DMS79 (cell line): Measurements from ENCODE around the gene CETN3.

ENCODE experiments used
- DNase-seq: peaks from one replicate; lab custom pipeline; 2025; lab: John Stamatoyannopoulos, UW

Gene CETN3

DNA sequence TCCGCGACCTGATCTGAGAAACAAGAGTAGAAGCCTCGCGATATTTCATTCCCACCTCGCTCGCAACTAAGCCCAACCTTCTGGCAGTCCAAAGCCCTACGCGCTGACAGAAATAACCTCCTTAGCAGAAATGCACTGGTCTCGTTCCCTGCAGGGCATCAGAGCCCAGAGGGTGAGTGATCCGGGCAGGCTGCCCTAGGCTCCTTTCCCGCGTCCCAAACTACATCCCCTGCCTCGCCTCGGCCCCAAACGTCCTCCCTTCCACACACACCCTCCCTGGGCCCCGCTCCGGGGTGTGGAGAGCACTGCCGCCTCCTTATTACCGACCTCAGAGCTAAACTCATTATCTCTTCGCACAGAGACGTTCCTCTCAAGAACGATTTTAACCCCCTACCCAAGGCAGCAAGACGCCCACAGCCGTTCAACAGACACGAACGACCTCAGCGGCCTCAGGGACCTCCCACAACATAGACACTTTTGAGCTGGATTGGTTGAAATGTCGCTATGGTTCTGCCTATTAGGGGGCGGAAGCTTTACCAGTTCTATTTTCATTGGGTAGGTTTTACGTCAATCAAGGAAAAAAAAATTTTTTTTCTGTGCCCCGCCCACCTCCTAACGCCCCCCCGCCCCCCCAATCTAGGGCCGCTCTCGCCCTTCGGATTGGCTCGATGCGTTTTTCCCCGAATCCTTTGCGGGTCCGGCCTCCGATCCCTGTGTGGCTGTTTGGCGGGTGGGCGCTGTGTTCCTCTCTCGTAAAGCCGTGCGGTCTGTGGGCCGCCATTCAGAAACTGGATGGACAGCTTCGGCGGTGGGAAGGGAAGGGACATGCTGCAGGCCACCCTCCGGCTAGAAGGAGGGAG, at the start of gene CETN3:
Gene CETN3, minus strand, starts transcription at position 439 of the 860 bp plus-strand sequence. Its CDS starts 95 bp downstream, at position 344.
- peak; percentile 91 for DNase-seq

DNA sequence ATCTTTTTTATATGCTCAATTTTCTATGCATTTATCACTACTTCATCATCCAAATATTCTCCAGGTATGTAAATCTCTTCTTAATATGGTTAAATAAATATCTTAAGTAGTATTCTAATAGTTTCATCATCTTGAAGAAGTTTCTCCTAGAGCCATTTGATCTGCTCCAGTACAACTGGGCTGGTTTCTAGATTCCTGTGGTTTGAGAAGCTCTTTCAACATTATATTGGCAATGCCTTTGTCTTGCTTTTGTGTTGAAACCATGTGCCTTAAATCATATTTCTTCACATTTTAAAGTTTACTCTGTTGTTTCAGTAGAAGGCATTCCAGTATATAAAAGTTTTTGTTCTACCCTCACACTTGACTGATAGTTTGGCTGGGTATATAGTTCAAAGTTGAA, 37.4 kb upstream of the CETN3 start:
- no peak for DNase-seq

GRCh38 chr5:90440644-90441043, 31.1 kb upstream of the CETN3 start:
- no peak for DNase-seq

- DNase-seq, result peak; percentile 38
Measured at GRCh38 chr5:90438100-90438499, 28.5 kb upstream of the CETN3 start.

DNA sequence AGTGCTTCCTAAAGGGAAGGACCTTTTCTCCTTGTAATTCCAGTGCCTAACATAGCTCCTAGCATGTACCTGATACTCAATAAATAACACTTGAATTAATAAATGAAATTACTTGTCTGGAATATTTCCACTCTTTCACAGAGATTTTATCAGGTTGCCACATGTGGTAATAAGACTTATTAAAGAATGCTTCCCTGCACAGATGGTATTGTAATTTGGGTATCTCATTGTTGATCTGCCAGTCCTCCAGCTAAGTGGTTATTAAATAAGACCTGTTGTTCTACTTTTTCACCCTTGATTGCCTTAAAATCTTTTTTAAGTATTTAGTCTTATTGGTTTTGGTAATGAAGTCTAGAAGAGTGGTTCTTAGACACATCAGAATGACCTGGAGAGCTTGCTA, 28.1 kb upstream of the CETN3 start:
- DNase-seq, result peak; percentile 82

- DNase-seq, result peak; percentile 0
Measured at GRCh38 chr5:90434116-90434714, 24.7 kb upstream of the CETN3 start.

DNA sequence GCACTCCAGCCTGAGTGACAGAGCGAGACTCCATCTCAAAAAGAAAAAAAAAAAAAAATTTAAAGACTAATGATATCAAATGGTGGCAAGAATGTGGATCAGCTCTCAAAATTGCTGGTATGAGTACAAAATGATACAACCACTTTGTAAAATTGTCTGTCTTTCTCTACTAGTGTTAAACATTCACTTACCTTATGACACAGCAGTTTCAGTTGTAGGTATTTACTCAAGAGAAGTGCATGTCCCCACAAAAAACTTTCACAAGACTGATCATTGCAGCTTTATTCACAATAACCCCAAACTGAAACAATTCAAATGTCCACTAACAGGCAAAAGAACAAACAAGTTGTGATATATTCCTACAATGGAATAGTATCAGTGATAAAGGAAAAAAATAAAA, 14.7 kb upstream of the CETN3 start:
- DNase-seq, result no peak

- DNase-seq, result no peak
Measured at GRCh38 chr5:90421136-90421535, 11.6 kb upstream of the CETN3 start.

GRCh38 chr5:90418214-90418613, 8.7 kb upstream of the CETN3 start:
- DNase-seq, result no peak

DNA sequence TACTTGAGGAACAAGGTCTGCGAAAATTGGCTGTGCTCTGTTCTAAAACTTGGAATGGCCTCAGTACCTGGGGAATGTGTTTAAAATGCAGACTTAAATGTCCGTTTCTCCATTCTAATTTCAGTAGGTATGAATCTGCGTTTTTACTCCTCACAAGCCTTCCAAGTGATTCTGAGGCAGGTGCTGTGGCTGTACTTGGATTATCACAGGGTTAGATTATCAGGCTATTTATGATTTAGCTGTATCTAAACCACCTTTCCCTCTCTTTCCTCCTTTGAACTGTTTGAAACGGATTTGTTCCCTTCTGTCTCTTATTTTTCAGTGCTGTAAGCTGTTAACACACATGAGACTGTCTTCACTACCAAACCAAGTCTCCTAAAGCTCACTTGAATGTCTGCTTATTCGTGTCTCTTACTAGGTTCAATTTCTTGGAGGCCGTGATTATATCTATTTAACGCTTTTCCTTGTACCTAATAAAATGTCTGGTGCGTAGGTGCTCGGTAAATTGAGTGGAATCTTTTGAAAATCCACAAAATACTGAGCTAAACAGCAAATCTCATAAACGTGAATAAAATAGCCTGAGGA, 714 bp upstream of the CETN3 start:
- no peak for DNase-seq

DNA sequence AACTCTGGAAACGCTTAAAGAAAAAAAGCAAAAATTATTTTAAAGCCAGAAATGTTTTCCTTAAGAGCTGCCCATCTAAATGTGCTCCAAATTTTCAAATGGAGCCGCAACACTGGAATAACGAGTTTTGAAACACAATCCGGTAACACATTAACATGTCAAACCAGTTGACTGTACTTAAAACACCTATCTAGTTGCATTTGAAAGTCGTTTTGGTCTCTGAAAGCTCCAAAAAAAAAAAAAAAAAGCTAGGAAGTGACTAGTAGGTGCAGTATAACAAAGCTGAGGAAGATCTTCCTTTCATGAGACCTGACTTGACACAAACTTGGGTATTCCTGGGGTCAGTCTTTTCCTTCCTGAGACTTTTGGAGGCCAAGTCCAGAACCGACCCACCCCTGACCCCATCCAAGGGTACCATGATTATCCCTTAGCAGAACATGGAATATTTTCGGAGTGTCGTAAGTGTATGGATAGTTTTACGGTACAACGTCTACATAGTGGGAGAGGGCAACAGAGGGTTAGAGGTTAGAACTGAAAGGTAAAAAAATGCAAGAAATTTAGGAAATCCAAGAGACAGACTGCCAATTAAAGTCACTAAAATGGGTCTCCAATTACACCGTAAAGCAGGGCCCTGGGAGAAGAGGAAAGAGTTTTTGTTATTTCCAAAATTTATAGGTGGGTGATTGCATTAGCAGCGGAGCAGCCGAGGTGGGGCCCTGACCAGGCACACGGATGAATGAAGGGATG, 812 bp downstream of the CETN3 start:
- no peak for DNase-seq

- no peak for DNase-seq
Measured at GRCh38 chr5:90406466-90406865, 3.1 kb downstream of the CETN3 start.

DNA sequence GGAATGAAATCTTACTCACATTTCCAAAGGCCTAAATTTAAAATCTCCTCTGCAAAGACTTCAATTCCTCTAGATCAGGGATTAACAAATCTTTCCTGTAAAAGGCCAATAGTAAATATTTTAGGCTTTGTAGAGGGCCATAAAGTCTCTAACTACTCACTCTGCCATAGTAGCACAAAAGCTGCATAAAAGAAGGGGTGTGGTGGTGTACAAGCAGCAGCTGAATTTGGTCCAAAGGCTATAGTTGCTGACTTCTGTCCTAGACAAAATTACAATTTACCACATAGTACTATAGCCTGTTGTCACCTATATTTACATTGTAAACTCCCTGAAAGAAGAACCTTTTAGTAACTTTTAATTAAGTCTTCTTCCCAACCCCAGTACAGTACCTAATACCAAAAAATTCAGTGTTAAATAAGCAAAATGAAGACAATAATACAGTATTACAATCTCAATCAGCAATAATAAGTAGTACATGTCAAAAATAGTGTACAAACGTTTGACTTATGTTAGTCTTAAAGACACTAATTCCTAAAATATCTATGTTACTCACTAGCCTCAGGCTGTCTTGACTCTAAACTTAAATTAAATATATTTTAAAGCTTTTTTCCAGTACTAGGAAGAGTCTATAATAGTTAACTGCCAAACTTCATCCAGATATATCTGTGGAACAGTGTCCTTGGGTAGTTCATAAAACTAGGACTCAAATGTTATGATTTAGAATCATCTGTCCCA, 6.9 kb downstream of the CETN3 start:
- no peak for DNase-seq

DNA sequence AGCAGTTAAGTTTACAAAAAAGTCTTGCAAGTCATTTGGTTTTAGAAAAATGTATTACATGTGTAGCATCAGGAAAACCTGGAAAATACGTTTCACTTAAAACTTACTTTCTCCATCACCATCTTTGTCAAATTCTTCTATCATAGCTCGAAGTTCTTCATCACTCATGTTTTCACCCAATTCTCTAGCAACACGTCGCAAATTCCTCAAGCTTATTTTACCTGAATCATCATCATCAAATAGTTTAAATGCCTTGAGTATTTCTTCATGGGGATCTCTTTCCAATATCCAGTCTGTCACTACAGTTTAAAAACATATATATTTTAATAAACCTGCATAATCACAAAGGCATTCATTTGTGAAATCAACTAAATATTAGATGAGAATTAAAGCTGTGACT, 10.3 kb downstream of the CETN3 start:
- no peak for DNase-seq

DNA sequence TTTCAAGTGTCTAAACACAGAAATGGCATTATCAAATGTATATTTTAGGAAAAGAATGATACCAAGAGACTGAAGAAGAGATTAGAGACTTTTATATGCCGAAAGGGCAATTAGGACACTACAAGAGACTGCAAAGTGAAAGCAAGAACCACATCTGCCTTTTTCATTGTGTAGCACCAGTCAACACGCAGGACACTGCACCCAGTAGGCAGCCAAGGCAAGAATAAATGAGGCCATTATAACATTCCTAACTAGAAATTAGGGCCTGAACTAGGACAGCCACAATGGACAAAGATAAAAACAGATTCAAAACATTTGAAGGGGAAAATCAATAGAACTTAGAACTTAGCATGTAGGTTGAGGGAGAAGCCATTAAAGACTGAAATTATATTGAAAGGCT, 10.8 kb downstream of the CETN3 start:
- DNase-seq, result no peak

DNA sequence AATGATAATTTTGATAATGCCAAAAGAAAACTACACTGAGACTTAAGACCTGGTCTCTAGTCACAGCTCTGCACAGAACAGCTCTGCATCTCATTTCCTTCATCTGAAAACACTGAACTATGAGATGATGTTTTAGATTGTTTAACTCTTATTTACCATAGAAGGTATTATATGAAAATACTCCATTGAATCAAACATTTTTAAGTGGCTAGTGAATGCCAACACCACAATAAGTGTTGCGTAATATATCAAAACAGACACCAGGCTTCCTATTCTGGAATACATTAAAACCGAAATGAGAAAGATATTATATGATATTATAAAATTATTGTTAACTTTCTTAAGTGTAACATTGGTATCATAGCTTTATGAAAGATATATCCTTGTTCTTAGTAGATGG, 14.6 kb downstream of the CETN3 start:
- DNase-seq, result no peak

- DNase-seq, result no peak
Measured at GRCh38 chr5:90390928-90391327, 18.6 kb downstream of the CETN3 start.

DNA sequence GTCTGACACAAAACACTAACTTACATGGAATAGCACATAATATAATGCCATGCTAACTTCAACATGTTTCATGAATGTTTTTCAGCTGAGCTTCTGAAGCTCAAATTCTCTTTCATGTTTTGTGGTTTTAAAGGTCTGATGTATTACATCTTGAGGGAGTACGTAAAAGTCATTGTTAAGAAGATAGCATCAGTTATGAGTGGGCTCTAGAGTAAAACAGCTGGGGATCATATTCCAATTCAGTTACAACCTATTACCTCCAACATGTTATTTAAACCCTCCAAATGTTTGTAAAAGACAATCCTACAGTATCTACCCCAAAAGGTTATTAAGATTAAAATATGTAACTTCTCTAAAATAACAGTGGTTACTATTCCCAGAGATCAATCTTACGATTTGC, 19.2 kb downstream of the CETN3 start:
- no peak for DNase-seq

GRCh38 chr5:90387508-90387907, 22.0 kb downstream of the CETN3 start:
- no peak for DNase-seq

DNA sequence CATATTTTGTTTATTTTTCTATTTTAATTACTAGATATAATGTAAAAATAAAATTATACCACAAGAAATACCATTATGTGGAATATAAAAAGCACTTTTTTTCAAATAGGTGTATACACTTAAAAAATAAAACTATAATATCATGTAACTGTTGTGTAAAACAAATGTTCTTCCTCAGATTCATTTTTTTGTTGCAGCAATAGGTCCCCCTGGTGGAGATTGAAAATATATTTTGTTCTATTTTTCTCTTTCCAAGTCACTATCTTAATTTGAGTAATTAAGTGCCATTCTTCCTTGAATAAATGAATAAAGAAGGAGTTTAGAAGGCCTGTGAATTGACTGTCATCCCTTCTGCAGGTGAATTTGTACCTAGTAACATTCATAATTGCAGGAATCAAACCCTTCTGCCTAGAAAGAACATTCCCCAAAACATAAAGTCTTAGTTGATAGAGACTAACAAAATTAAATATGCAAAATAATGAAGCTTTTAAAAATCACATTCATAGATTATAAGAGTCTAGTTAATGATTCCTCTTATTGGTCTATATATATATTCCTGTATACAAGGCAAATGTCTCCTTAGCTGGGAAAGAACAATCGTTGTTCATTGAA, 23.4 kb downstream of the CETN3 start:
- no peak for DNase-seq

GRCh38 chr5:90384389-90384788, 25.2 kb downstream of the CETN3 start:
- DNase-seq, result no peak
